ENCODE measurements around the gene OCIAD1.

GRCh38 chr4:48854982-48855381, 24.1 kb downstream of the OCIAD1 start:
- TF ChIP-seq GATA3 (IDR thresholded peaks at IDR 0.05; ENCODE audit: low read depth, low read length) (no peak), GATA2 (IDR thresholded peaks at IDR 0.05; ENCODE audit: low read depth, low read length) (no peak)

All from SH-SY5Y (cell line).